GM19193 (cell line): ENCODE results near the gene ZIC2.

ENCODE experiments used
- POLR2A ChIP-seq: IDR thresholded peaks from 4 replicates; pipeline ENCODE4 v1.6.1; 2011; ENCODE audit not compliant: insufficient read depth, insufficient read length; ENCODE audit errors: extremely low read depth

ZIC2 gene

DNA sequence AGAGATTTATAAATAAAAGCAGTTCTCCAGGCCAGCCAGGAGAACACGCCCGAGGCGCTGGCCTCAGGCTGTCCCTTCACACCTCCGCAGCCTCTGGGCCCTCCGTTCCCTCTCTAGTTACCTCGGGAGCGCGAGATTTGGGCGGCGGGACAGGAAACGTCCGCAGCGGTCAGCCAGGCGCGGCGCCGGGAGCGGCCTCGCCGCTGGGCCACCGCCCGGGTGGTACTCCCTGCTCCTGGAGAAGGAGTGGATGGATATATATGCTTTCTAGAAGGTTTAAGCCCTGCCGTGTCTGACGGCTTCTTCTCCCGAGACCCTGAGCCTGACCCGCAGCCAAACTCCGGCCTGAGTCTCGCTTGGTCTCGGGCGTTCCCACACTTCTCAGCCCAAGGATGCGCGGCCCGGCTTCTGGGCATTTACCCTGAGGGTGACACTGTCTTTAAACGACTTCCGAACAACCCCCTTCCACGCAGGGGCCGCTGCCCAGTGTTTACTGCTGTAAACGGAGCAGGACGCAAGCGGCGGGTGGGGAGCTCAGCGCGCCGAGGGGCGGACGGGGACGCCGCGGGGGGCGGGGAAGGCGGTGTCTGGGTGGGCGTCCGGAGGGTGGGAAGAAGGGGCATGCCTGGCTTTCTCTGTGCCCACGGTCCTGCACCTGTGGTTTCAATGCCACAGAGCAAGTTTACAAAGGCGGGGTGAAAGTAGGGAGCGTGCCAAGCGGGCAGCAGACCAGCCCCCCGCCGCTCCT, 2.0 kb upstream of the ZIC2 start:
- TF ChIP-seq POLR2A: no peak

DNA sequence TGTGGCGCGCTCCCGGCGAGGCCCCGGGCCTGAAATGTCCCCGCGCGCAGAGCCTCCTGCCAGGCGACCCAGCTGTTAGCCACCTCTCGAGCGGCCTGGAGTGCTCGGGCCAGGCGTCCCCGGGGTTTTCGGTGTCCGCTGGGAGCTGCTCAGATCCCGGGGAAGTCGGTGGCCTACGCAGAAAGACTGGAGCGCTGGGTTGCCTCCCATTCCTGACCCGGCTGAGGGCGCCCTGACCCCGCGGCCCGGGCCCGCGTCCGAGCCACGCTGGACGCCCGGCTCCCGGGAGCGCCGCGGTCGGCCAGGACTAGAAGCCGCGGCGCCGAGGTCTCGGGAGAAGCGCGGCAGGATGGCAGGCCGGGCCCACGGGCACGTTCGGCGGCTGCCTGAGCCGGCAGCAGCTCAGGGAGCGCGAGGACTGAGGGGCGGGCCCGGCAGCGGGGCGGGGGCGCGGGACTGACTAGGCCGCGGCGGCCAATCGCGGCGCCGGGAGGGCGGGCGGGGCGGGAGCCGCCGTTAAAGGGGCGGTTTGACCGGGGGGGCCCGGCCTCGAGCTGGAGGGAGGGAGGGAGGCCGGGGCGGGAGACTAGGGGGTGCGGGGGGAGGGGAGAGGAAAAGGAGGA, 1.3 kb upstream of the ZIC2 start:
- TF ChIP-seq POLR2A: no peak

DNA sequence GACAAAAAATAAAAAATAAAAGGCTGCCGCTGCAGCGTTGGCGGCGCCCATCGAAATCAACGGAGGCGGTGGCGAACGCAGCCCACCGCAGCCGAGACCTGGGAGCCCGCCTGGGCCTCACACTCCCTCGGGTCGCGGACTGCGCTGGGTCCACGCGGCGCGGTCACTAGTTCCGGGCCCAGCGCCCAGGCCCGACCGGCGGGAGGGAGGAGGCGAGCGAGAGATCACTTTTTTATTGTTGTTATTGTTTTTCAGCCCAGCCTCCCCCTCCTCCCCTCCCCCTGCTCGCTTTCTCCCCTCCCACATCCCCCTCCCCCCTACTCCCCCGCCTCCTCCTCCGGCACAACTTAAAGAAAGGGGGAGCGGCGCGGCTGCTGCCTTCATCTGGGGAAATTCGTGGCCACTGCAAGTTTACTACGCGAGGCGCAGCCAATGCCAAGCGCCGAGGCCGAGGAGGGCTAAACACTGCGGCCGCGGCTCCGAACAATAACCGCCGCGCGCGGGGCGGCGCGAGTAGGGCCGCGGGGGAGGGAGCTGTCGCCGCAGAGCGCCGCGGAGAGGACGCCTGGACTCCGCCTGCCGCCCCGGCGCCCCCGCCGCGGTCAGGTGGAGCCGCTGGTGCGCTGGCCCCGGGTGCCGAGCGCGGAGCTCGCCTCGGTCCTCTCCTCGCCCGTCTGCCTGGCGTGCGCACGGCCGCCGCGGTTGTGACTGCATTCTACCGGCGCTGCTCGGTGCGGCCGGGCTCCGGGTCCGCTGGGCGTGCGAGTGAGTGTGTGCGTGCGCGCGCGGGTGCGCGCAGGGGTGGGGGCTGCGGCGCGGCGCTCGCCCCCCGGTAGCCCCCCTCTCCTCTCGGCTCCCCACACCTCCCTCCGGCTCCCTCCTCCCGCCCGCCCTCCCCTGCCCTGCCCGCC, 505 bp upstream of the ZIC2 start:
- TF ChIP-seq POLR2A: no peak

DNA sequence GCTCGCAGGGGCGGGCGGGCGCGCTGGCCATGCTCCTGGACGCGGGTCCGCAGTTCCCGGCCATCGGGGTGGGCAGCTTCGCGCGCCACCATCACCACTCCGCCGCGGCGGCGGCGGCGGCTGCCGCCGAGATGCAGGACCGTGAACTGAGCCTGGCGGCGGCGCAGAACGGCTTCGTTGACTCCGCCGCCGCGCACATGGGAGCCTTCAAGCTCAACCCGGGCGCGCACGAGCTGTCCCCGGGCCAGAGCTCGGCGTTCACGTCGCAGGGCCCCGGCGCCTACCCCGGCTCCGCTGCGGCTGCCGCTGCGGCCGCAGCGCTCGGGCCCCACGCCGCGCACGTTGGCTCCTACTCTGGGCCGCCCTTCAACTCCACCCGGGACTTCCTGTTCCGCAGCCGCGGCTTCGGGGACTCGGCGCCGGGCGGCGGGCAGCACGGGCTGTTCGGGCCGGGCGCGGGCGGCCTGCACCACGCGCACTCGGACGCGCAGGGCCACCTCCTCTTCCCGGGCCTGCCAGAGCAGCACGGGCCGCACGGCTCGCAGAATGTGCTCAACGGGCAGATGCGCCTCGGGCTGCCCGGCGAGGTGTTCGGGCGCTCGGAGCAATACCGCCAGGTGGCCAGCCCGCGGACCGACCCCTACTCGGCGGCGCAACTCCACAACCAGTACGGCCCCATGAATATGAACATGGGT, 599 bp downstream of the ZIC2 start:
- TF ChIP-seq POLR2A: no peak

DNA sequence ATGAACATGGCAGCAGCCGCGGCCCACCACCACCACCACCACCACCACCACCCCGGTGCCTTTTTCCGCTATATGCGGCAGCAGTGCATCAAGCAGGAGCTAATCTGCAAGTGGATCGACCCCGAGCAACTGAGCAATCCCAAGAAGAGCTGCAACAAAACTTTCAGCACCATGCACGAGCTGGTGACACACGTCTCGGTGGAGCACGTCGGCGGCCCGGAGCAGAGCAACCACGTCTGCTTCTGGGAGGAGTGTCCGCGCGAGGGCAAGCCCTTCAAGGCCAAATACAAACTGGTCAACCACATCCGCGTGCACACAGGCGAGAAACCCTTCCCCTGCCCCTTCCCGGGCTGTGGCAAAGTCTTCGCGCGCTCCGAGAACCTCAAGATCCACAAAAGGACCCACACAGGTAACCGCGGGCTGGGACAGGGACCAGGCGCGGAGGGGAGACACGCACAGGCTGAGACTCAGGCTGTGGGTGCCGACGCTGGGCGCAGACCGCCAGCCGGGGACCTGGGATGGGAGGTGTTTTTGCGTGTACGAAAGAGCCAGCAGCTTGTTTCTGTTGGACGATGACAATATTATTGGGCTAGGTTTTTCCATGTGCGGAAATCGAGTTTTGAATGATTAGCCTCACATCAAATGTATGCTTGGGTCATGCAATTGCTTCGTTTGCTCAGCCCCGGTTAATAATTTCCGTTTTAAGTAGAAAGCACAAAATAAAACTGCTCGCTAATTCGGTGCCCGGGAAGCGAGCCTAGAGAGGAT, 1.3 kb downstream of the ZIC2 start:
- no peak for TF ChIP-seq POLR2A

DNA sequence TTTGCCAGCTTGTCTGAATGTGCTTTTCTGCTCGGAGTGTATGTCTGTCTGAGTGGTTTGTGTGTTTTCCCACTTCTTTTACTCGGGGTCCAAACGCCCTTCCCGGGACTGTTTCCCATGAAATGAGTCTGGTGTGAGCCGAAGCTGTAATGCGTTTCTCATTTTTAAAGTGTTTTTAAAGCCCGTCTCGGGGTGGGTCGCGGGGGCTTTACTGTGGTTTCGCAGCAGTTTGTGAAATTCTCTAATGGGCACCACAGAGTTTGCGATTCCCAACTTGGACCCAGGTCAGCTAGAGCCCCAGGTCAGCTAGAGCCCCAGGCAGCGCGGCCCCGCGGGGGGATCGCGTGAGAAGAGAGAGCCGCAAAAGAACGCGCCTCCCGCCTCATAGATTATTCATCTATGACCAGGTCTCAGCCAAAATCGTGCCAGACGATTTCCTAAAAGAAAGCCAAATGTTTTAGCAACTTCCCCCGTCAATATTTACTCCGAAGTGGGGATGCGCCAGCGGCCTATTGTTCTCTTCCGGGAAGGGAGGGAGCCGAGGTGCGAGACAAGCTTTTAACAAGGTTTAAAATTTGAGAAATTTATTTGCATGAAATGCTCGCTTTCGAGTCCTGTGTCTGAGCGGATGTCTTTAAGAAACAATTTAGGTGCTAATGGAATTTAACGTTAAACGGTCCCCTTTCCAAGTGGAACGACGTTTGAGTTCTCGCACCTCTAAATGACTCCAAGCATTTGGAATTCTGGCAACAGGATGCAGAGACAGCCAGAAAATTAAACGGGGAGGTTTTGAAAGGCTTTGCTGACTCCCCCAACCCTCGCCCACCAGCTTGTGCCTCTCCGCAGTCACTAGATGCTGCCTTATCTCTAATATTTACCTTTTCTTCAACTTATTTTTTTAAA, 2.2 kb downstream of the ZIC2 start:
- no peak for TF ChIP-seq POLR2A

DNA sequence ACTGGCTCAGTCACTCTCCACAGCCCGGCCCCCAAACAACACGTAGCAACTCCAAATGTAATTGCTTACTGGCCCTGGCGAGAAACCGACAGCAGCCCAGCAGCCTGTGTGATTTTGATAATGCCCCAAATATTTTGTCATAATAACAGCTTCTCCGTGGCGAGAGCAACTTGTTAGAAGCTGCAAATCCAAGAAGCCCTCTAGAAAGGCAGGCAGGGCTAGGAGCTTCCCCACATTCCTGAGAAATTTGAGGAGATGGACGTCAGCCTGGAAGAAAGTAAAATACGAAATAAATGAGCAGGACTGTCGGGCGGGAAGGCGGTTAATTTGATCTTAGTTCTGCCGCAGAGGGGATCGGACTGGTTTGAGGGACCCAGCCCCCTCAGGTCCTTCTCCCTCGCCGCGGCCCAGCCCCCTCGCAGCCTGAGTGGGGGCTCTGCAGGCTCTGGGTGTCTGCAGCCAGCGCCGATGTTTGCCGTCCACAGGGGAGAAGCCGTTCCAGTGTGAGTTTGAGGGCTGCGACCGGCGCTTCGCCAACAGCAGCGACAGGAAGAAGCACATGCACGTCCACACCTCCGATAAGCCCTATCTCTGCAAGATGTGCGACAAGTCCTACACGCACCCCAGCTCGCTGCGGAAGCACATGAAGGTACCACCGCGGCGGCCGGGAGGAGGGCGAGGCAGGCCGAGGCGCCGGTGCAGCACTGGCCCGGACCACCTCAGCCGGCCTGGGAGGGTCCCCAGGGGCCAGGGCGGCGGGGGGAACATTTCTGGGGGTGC, 3.1 kb downstream of the ZIC2 start:
- TF ChIP-seq POLR2A: no peak

DNA sequence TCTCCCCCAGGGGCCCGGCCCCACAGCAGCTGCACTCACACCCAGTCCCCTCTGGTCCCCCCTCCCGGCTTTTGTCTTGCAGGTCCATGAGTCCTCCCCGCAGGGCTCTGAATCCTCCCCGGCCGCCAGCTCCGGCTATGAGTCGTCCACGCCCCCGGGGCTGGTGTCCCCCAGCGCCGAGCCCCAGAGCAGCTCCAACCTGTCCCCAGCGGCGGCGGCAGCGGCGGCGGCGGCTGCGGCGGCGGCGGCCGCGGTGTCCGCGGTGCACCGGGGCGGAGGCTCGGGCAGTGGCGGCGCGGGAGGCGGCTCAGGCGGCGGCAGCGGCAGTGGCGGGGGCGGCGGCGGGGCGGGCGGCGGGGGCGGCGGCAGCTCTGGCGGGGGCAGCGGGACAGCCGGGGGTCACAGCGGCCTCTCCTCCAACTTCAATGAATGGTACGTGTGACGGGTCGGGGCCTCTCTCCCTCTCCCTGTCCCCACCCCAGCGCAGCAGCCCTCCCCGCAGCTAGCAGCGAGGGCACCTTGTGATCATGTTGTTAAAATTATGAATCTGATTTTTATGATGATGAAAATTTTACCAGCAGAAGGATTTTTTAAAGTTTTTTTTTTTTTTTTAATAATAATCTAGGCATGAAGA, 3.8 kb downstream of the ZIC2 start:
- TF ChIP-seq POLR2A: no peak

DNA sequence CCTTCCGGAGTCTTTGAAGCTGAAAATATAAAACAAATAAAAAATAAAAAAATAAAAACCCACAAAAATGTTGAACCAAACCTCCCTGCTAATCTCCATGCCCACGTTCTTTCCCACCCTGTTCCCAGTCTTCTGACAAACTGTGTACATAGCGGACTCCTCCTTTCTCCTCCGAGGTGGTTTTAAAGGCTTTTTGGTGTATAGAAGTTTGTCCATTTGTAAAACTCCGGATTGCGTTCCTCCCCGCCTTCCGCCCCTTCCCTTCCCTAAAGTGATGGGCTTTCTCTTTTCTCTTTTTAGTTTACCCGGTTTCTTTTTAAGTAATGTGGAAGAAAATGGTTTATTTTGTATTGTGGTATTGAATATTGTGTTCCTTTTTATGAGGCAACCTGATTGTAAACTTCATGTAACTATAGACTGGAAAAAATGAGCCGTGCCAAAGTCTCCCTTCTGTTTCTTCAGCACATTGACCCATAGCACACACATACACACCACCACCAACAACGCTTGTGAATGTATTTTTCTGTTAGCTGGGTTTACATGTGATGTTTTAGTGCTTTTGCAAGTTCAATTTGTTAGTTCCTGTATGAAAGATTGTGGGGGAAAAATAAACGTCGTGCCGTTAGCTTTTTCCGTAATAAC, 4.4 kb downstream of the ZIC2 start:
- no peak for TF ChIP-seq POLR2A

DNA sequence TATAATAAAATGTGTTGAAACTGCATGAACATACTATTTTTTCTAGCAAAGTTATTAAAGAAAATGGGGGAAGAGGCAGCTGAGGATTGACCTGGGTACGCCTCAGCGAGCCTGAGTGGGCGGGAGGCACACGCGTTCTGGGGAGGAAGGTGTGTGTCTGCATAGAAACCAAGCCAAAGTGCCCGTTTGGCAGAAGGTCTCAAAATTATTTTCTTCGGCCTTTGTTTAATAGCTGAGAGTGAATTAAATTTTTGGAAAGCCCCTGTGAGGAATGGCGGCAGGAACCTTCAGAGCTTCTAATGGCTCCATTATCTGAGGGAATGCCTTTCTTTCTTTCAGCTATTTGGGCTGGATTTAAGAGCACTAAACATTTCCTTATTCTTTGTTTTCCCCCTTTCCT, 5.2 kb downstream of the ZIC2 start:
- TF ChIP-seq POLR2A: no peak

DNA sequence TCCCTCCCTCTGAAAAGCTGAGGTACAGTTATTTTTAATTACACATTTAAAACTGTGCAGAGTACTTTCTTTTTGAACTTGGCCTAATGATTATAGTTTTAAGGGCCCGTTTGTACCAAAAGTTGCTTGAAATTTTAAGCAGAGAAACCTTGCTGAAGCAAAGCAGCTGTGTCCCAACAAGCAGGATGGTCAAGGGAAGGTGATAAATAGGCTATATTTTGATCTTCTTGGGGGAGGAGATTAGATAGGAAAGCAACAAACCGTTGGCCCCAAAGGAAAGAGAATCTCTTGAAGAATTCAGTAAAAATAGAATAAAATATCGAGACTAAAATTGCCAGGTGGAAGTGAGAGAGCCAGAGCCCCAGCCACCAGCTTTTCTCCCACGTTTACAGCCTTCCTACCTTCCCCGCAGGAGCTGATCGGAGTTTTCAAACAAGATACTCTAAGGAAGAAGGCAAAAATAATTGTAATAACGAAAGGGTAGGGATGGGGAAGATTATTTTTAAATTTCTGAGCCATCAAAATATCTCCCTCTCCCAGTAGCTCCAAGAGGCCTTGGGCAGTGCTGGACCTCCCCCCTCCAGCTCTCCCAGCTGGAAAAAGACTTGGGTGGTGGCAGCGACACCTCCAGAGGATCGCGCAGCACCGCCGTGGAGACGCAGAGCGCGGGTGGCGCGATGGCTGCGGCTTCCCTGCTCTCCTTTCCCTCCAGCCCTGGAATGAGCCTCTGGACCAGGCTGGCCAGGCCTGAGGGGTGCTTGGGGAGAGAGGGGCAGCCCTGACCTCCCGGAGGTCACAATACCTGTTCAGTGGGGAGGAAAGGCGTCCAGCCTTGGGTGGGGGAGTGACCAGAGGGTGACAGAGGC, 5.8 kb downstream of the ZIC2 start:
- TF ChIP-seq POLR2A: no peak
